22Rv1 (cell line): Measurements from ENCODE around the gene GZMM.

Source experiments
- ZFX ChIP-seq: fragments of 450-650 bp; IDR thresholded peaks from 2 replicates; pipeline ENCODE4 v1.6.1; 2017; ENCODE audit warnings: antibody characterized with exemption, borderline replicate concordance
- TF ChIP-seq, protein P1 (sequence below): fragments of 450-650 bp; IDR thresholded peaks from 2 replicates; pipeline ENCODE4 v1.5.1; 2017; ENCODE audit warnings: mild to moderate bottlenecking

- TF ChIP-seq, protein P1, sequence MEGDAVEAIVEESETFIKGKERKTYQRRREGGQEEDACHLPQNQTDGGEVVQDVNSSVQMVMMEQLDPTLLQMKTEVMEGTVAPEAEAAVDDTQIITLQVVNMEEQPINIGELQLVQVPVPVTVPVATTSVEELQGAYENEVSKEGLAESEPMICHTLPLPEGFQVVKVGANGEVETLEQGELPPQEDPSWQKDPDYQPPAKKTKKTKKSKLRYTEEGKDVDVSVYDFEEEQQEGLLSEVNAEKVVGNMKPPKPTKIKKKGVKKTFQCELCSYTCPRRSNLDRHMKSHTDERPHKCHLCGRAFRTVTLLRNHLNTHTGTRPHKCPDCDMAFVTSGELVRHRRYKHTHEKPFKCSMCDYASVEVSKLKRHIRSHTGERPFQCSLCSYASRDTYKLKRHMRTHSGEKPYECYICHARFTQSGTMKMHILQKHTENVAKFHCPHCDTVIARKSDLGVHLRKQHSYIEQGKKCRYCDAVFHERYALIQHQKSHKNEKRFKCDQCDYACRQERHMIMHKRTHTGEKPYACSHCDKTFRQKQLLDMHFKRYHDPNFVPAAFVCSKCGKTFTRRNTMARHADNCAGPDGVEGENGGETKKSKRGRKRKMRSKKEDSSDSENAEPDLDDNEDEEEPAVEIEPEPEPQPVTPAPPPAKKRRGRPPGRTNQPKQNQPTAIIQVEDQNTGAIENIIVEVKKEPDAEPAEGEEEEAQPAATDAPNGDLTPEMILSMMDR: no peak
- TF ChIP-seq ZFX: no peak
Observed at GRCh38 chr19:567296-567900, 23.5 kb downstream of the GZMM start.
